Middle frontal gyrus (tissue), 1 donor: ENCODE data around the gene HAO2.
"Not testable (repeated sequence)": the region's sequence is repeated elsewhere in the genome, so short reads cannot be mapped to it uniquely, and the experiment has no call there.

Experiments
- DNase-seq: peaks from one replicate; pipeline ENCODE4 v3.0.0-alpha.2; 2015; ENCODE audit warnings: low spot score; ENCODE audit errors: extremely low spot score

HAO2 gene

DNA sequence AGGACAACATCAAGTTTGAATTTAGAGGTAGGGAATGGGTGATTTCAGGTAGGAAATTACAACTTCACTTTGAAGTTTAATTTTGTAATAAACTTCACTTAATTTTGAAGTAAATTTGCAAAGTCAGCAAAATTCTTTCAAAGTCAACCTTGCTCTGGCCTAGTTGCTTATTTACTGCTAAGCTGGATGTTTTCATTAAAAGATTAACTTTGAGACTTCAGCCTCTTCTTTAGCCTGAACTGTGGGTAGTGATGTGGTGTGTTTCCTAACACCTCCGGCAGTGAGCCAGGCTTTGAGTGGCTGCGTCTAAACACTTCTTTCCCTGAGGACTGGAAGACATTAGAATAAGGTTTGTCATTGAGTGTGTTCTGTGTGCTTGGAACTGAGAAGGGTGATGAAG, at the start of gene HAO2:
Gene HAO2 (plus strand): TSS at position 232 of the 400 bp plus-strand sequence. CDS start 12,301 bp downstream, outside the sequence.
- no peak for DNase-seq

GRCh38 chr1:119320100-119320499, 48.5 kb upstream of the HAO2 start:
- no peak for DNase-seq

DNA sequence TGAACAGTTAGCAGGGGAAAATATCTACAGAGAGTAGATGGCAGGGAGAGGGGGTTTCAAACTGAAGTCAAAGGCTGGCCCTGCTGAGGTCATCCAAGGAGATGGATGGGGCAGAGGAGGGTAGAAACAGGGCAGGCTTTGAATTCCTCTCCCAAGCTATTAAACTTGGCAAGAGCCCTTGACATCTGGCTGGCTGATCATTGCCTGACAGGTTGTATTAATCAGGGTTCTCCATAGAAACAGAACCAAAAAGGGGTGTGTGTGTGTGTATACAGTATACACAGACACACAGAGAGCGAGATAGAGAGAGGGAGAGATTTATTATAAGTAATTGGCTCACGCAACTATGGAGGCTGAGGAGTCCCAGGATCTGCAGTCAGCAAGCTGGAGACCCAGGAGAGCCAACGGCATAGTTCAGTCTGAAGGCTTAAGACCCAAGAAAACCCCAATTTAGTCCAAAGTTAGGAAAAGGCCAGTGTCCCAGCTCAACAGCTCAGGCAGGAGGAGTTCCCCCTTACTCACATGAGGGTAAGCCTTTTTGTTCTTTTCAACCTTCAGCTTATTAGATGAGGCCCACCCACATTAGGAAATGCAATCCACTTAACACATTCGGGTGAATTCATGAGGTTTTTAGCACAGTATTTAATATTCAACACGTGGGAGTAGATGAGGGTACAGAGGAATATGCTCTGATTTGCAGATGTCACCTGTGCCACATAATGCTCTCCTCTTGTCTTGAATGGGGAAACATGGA, 46.7 kb upstream of the HAO2 start:
- DNase-seq: no peak

DNA sequence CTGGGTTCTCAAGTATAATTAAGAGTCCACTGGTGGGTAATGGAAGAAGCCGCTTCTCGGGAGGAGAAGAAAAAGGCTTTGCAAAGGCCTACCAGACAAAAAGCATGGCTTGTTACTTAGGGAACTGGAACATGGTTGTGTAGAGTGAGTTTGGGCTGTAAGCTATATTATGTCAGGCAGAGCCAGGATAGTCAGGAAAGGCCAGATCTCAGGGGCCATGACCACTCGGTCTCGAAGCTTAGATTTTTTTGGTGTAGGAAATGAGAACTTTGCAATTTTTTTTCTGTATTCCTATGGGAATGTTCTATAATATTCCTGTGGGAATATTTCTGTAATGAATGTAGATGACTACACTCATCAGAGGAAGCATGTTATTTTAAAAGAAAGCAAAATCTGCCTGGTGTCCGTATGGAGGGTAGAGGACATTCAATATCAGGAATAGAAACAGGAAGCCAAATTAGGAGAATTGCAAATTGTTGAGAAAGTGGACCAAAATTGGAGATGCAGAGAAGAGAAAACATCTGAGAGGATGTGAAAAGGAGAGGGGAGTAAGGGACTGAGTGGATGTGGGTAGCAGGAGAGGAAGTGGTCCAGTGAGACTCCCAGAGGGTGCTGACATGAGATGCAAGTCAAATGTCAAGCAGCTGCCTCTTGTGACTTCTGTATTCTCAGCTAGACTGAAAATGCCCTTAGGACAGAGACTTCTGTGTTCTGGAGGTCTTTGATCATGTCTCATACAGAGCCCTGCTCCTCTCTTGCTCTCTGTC, 45.2 kb upstream of the HAO2 start:
- no peak for DNase-seq

GRCh38 chr1:119324198-119324597, 44.4 kb upstream of the HAO2 start:
- DNase-seq: no peak

DNA sequence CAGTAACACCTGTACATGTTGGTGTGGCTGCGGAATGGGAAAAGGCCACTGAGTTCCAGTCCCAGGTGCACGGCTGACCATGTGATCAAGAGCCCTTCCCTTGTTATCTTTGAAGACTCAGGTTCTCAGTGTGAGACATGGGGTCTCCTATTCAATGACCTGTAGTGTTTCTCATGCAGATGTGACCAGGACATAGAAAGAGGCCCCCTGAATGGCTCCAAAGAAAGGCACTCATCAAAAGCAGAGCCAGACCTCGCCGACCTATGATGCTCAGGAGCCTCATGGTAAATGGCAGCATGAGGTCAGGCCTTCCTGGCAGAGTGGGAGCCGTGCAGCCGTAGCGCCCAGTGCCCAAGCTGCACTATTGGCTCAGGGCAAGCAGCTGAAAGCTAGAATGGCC, 42.3 kb upstream of the HAO2 start:
- DNase-seq: no peak

- DNase-seq: no peak
These were observed 41.5 kb upstream of the HAO2 start for GRCh38 chr1:119327094-119327449.

- DNase-seq: no peak
These were observed 41.0 kb upstream of the HAO2 start for GRCh38 chr1:119327450-119328155.

DNA sequence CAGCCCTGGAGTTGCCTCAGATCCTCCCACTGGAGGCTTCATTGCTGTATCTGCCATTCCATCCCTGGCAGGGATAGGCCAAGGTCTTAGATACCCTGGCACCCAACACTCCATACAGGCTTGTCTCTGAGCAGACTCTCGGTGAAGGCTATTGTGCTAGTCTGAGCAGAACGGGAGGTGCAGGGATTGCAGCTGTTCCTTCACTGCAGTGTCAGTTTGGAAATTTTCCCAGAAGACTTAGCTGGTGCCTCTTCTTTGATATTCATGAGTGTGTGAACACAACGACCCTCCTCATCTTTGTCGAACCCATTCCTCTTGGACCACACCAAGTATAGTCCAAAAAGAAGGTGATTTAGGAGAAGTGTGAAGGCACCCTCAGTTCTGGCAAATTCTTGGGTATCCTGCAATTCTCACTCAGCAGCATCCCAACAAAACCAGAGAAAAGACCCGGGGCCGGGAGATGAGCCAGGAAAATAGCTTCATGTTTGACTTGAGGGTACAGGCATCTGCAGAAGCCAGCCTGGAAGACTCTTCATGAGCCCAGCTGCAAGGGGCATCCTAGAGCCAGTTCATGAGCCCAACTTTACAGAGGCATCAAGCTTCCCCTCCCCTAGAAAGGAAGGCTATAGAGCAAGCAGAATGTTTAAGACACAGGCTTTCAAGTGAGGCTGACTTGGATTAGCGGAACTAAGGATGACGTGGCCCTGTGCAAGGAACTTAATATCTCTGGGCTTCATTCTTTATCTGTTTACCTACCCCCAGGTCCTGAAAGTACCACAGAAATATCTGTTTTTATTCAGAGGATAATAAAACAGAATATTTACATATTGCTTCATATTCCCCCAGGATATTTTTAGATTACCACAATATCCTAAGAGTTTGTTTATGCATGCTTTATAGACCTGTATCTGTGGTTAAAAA, 38.8 kb upstream of the HAO2 start:
- no peak for DNase-seq

DNA sequence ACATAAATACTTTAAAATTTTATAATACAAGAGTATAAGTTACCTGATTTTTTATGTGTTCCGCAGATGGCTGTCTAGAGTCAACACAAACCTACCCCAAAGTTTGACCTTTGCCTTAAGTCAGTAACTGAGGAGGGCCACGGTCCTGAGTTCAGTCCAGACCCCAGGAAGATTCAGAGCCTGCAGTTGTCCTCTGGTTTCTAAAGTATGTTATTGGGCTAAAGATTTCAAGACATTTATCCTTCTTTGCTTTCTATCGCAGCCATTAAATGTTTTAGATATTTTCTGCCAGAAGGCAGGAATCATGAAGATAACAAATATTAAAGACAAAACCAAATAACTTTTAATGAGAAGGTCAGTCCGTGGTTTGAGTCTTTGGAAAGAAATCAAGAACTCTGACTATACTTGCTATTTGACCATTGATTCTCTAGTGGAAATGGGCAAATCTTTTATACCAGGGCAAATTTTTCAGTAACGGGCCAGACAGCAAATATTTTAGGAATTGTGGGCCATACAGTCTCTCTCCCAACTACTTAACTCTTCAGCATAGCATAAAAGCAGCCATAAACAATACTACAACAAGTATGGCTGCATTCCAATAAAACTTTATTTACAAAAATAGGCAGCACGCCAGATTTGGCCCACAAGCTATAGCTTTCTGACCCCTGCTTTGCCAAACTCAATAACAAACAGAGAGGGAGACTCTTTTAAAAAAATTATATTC, 38.0 kb upstream of the HAO2 start:
- no peak for DNase-seq

DNA sequence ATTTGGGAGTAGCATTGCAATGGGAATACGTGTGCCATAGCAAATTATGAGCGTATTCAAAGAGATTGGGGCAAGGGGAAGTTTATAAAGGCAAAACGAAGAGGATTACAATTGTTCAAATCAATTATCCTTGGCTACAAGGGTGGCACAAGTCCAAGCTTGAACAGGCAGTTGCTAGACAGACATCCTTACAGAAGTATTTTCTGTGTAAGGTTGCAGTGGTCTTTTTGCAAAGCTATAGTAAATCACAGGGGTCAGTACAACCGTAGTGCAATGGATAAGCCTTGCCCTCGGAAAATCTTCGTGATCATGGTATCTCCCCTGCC, 37.4 kb upstream of the HAO2 start:
- DNase-seq: no peak

GRCh38 chr1:119331915-119332314, 36.7 kb upstream of the HAO2 start:
- DNase-seq: no peak

DNA sequence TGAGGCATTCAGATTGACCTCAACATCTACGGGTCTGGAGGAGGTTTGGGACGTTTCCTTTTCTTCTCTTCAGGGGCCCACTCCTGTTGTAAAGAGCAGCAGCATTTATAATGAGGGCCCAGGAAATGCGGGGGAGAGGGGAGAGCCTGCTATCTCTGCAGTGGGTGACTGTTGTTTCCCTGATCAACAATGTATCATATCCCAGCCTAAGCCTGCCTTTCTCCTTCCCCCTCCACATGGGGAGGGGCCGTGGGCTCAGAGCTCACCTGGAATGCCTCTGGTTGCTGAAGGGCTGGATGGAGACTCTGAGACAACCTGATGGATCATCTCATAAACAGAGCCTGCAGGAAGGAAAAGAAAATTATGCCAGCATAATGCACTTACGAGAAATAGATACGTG, 36.0 kb upstream of the HAO2 start:
- no peak for DNase-seq

- DNase-seq: no peak
These were observed 35.3 kb upstream of the HAO2 start for GRCh38 chr1:119333163-119333896.

GRCh38 chr1:119333897-119334250, 34.7 kb upstream of the HAO2 start:
- DNase-seq: not testable (repeated sequence)

DNA sequence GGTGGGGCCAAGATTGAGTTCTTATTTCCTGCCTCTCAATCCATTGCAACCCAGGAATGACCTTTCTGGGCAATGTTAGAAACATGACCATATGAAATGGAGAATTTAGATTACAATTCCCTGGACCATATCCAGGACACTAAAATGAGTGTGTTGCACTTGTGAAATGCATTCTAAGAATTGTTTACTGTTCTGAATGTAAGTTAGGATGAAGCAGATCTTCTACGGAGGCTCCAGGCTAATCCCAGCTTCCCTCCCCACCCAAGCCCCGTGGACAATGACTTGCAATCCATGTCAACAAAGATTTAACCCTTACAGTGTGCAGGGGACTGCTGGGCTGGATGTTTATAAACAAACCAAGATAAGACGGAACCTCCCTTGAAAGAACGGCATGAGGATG, 31.7 kb upstream of the HAO2 start:
- no peak for DNase-seq

DNA sequence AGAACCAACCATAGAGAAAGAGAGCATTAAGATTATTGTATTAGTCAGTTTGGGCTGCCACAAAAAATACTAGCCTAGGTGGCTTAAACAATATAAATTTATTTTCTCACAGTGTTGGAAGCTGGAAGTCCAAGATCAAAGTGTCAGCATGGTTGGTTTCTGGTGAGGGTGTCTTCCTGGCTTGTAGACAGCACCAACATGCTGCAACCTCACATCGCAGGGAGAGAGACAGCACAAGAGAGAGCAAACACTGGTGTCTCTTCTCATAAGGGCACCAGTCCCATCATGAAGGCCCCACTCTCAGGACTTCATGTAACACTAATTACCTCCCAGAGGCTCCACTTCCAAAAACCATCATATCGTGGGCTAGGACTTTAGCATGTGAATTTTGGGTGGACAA, 30.6 kb upstream of the HAO2 start:
- DNase-seq: no peak

- DNase-seq: no peak
These were observed 29.8 kb upstream of the HAO2 start for GRCh38 chr1:119338757-119339156.

DNA sequence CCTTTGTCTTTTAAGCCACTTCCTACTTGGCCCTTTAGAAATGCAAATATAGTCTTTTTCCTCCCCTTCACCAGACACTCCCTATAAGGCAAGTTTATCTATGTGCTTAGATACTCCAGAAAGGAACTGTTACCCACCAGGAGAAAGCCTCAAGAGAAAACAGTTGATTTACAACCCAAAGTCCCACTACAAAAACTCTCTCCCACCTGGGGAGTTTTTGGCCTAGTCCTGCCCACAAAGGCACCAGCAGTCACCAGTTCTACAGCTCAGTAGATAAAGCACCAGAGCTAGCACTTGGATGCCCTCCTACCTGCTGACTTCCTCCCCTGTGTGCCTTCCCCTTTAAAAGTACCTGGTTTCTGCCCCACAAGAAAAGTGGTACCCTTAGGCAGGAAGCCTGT, 27.7 kb upstream of the HAO2 start:
- DNase-seq: no peak

- DNase-seq: no peak
These were observed 27.1 kb upstream of the HAO2 start for GRCh38 chr1:119341372-119341947.
